Fibroblast of the aortic adventitia (primary cell): ENCODE results near the gene PSMB11. TPM values are rescaled to one million over a fixed set of nuclear protein-coding genes. Genes with fewer than 3 reads are reported as not detected.

Experiments
- DNase-seq: peaks from one replicate; pipeline ENCODE4 v3.0.0-alpha.2; 2010; ENCODE audit warnings: low read depth
- H3K4me3 ChIP-seq: 2 replicates; pipeline ENCODE4 v1.5.1; 2011; ENCODE audit warnings: low read depth, mild to moderate bottlenecking, control low read depth, low read length, moderate library complexity
- total RNA-seq: library from RNA; depleted of rRNA; stranded (reverse); fragments of >200 nt; gene quantifications from 2 replicates; pipeline ENCODE4 v1.2.3, GENCODE V29; 2012; ENCODE audit warnings: low replicate concordance
- TF ChIP-seq, protein P1 (sequence below): IDR thresholded peaks from 2 replicates; pipeline ENCODE4 v1.5.1; 2011; ENCODE audit warnings: mild to moderate bottlenecking, low read length, control low read depth, inconsistent platforms; ENCODE audit not compliant: insufficient read depth

PSMB11 gene
- total RNA-seq, 1 donor, result not detected

GRCh38 chr14:23071244-23071920 lies 29.4 kb downstream of the PSMB11 start:
- TF ChIP-seq, protein P1, sequence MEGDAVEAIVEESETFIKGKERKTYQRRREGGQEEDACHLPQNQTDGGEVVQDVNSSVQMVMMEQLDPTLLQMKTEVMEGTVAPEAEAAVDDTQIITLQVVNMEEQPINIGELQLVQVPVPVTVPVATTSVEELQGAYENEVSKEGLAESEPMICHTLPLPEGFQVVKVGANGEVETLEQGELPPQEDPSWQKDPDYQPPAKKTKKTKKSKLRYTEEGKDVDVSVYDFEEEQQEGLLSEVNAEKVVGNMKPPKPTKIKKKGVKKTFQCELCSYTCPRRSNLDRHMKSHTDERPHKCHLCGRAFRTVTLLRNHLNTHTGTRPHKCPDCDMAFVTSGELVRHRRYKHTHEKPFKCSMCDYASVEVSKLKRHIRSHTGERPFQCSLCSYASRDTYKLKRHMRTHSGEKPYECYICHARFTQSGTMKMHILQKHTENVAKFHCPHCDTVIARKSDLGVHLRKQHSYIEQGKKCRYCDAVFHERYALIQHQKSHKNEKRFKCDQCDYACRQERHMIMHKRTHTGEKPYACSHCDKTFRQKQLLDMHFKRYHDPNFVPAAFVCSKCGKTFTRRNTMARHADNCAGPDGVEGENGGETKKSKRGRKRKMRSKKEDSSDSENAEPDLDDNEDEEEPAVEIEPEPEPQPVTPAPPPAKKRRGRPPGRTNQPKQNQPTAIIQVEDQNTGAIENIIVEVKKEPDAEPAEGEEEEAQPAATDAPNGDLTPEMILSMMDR, result no peak
- peak; percentile 92 for DNase-seq
- peak overlapping the region; percentile 75 for H3K4me3 ChIP-seq

DNA sequence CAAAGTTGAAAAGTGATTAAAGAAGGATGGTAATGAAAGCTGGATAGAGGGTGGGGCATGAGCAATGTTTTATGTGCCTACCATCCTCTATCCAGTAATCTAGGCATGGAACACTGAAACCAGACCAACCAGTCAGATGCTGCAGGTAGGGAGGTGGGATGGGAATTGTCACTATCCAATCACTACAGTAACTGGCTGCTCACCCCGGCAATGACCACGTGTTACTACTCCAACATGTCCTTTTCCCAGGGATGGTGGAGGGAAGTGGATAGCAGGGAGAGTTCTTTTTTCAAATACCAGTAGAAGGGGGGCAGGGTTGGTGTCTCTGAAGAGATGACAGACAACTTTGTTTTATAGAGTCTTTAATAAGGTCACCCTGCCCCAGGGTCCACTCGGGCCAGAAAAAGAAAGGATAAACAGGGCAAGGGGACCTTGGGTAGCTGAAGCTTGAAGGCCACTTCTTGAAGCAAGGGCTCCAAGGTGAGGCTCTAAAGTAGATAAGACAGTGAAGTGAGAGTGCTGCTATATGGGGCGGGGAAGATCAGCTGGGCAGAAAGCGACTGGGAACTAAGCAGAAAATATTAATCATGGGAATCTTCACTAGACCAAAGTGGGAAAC lies 30.0 kb downstream of the PSMB11 start:
- TF ChIP-seq, protein P1, result no peak
- peak overlapping the region; percentile 49 for H3K4me3 ChIP-seq
- no peak for DNase-seq

DNA sequence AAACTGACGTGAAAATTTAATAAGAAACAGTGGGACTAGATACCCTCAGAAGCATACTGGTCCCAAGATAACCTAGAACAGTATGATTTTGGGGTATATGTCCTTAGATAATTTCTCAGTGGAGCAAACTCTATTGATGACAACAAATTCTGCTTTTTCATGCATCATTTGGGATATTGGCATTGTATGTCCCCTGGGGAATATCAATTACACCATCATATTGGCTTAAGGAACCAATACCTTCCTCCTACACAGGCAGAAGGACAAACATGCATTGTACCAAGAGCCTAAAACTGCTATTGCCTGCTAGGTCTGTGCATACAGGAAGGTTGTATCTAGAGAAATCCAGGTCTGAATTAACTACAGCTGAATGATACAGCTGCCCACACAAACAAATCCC lies 32.9 kb downstream of the PSMB11 start:
- DNase-seq, result no peak
- H3K4me3 ChIP-seq, result no peak overlapping the region
- TF ChIP-seq, protein P1, result no peak

DNA sequence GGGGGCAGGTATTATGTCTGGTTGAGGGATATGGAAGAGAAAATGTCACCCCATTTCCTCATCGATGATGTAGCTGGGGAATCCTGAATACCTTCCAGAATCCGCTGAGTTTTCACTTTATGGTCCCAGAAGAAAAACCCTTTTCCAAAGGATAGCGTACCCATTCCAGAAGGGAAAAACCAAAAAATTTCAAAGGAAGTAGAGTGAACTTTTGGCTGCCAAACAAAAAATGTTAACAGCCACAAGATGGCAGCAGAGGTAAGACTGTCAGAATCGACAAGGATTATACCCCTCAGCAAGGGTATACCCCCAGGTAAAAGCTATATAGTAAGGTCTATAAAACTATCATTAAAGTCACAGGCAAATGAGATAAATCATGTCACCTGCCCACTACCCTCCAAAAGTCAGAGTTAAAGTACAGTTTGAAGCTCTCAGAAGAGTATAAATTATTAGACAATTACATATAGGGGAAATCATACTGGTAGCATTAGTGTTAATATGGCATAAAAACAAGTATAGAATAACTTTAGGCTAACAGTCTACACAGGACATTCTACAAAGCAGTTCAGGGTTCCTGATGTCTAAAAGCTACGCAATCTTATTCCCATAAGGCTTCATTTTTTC lies 34.9 kb downstream of the PSMB11 start:
- TF ChIP-seq, protein P1, result peak; percentile 65
- H3K4me3 ChIP-seq, result no peak overlapping the region
- peak; percentile 63 for DNase-seq

DNA sequence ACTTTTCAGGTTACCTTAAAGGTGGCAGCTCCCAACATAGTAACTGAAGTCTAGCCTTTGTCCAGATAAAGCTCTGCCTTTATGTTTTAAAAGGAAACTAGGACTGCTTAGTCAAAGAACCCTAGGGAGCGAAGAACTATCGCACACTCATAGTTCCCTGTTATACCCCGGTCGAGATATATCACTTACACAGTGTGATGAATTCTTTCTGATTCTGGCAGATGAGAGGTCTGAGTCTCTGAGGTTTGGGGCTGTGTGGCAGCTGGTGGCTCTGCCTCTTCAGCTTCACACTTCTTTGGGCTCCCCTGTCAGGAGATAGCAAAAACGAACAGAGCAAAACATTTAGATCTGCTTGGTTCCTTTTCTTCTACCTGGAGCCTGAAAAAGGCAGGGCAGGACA lies 36.0 kb downstream of the PSMB11 start:
- TF ChIP-seq, protein P1, result no peak
- H3K4me3 ChIP-seq, result no peak overlapping the region
- no peak for DNase-seq

DNA sequence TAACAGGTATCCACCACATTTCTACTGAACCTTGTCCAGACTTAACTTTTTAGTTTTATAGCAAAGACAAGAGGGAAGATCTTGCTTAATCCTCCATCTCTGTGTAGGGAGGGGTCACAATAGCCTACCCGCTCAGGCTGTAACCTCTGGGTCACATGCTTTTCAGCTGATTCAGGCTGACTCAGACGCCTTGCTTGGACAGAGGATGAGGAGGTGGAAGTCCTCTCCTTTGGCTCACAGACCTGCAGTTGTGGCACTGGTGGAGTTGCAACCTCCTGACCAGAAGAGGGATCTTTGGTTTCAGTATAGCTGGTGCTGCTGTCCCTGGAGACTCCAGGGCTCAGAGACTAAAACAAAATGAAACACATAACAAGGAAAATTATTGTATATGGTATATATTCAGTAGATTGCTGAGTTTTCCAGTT lies 36.7 kb downstream of the PSMB11 start:
- peak; percentile 97 for DNase-seq
- TF ChIP-seq, protein P1, result peak; percentile 21
- no peak overlapping the region for H3K4me3 ChIP-seq
